IPS-NIHi11 (cell line): ENCODE results near the gene PEA15.

ENCODE experiments used
- DNase-seq: peaks from one replicate; pipeline ENCODE4 v3.0.0; 2012; ENCODE audit warnings: mixed read lengths, low spot score

Gene PEA15

GRCh38 chr1:160239582-160240299, 34.6 kb downstream of the PEA15 start:
- no peak for DNase-seq

DNA sequence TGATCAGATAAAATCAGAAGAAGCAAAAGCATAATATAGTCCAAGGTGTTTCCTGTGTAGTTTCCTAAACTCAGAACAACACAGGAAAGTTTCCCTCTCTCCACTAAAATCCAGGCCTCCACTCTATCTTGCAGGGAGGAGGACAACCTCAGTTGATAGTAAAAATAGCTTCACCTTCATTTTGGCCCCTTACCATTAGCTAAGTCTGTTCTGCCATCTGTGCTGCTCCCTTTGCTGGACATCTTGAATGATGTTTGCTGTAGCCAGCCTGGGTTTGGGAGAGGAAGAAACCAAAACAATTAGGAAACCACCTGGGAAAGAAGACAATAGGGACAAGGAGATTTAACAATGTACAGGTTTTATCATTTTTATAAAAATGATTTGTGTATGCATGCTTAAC, 38.6 kb downstream of the PEA15 start:
- DNase-seq, result no peak

DNA sequence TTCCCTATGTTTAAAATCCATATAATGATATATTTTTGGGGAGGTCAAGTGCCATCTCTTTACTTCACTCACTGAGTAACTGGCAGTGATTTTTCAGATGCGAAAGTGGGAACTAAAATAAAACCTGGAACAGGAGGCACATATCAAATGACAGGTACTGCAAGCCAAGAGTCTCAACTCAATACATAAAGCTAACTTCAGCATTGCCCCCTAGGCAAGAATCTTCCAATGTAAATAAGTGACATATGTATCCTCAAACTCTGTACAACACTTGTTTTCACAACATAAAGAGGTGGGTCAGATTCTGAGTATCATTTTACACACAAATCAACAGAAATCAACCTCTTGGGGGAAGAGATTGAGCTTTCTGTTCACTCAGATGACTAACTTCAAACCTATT, 39.0 kb downstream of the PEA15 start:
- no peak for DNase-seq

- no peak for DNase-seq
Measured at GRCh38 chr1:160245434-160245833, 40.2 kb downstream of the PEA15 start.

DNA sequence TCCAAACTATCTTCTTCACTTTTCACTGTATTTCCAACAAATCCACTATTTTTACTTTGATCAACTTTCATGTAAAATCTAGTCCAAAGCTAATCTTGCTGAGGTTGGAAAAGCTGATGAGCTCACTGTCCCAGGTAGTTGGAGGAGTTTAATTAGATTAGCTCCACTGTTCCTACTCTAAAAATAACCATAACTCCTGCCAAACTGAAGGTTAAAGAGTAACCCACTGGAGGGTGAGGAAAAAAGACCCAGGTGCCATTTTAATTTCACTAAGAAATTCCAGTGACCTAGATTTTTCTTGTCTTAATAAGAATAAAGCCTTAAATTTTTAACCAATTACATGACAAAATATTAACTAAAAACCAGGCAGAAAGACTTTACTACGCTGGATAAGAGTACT, 41.9 kb downstream of the PEA15 start:
- no peak for DNase-seq

- DNase-seq, result no peak
Measured at GRCh38 chr1:160251011-160251410, 45.8 kb downstream of the PEA15 start.

GRCh38 chr1:160251687-160252526, 46.7 kb downstream of the PEA15 start:
- peak; percentile 71 for DNase-seq

DNA sequence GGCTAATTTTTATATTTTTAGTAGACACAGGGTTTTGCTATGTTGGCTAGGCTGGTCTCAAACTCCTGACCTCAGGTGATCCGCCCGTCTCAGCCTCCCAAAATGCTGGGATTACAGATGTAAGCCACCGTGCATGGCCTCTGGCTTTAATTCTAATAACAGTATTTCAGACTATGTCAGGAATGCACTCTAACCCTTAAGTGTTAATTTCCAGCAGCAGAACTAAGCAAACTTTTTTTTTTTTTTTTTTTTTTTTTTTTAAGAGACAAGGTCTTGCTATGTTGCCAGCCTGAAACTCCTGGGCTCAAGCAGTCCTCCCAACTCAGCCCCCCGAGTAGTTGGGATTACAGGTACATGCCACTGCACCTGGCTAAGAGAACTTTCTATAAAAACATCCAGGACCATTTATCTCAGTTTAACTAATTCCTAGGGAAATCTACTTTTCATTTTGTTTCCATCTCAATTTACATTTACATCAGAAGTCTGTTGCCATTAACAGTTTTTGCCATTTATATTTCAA, 50.7 kb downstream of the PEA15 start:
- DNase-seq, result no peak

DNA sequence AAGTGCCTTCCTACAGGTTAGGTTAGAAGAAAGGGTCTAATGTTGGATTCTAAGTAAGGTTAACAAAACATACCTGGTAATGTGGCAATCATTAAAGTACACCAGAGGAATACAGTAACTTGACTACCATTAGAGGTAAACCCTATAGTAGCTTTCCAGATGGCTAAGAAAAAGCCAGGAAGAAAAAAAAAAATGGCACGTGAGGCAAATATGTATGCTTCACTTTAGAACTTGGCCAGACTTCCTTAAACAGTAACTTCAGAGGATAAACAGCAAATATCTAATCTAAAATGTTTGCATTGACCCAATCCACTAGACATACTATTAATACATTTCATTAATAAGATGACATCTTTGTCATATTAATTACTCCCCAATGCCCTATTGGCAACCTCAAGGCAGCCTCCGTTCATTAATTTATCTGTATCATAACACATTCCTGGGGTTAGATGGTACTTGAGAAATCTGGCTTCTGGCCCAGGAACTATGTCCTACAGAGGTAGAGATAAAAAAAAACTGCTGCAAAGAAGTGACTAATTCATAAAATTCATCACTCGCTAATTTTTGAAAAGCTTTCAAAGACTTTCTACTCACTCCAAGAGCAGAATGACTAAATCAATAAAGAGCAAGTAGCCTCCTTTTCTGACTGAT, 51.3 kb downstream of the PEA15 start:
- DNase-seq, result no peak

- no peak for DNase-seq
Measured at GRCh38 chr1:160257411-160258015, 52.3 kb downstream of the PEA15 start.

DNA sequence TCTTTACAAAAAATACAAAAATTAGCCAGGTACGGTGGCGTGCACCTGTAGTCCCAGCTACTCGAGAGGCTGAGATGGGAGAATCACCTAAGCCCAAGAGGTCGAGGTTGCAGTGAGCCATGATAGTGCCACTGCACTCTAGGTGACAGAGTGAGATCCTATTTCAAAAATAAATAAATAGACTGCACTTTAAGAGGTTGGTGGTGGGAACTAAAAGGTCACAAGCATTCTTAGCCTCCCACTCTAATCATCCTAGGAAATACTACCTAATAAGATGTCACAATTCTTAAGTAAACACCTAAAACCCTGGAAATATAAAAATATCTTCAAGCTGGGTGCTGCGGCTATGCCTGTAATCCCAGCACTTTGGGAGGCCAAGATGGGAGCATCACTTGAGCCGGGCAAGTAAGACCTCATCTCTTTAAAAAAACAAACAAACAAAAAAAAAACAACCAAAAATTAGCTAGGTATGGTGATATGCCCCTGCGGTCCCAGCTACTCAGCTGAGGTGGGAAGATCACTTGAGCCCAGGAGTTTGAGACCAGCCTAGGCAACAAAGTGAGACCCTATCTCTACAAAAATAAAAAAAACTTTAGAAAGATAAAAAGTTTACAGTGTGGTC, 53.1 kb downstream of the PEA15 start:
- no peak for DNase-seq

DNA sequence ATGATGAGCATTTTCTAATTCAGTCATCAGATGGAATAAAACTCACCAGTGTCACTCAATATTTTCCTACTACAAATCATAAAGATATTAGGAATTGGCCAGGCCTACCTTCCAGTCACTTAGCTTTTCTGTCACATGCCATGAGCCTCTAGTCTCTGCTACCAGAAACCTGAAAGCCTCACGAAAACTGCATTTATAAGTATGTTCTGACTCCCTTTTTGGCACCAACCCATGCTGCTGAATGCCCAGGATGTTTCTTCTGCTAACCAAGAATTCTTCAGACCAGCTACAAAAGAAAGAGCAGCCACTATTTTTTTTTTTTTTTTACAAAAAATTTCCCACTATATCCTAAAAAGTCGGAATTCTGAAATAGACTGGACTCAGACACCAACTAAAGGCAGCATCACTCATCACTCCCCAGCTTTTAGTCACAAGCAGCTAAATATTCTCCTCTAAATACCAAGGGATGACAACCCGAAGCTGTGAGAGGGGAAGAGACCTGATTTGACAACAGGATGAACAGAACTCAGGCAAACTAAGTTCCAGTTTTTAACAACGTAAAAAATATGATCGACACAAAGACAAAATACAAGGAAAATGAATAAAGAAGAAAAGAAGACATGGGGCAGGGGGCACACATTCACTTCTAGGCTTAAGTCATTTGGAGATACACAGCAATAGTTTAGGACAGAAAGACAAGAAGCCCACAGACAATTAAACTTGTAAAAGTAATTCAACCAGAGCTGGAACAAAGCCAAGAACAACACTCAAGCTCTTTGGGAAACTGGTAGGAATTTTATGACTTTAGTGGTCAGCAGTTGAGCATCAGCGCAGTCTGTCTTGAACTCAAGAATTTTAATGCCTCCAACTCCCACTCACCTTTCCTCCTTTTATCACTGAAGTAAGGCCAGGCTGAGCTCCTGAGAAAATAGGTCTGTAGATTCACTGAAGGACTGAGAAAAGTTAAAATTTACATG, 55.5 kb downstream of the PEA15 start:
- no peak for DNase-seq

- peak; percentile 24 for DNase-seq
Measured at GRCh38 chr1:160261556-160261892, 56.3 kb downstream of the PEA15 start.

GRCh38 chr1:160261893-160262794, 57.0 kb downstream of the PEA15 start, which contains the start of gene DCAF8:
Gene DCAF8, minus strand, starts transcription at chr1:160262549. Its CDS starts 18,541 bp downstream, at chr1:160244008.
- DNase-seq, result peak; percentile 97

DNA sequence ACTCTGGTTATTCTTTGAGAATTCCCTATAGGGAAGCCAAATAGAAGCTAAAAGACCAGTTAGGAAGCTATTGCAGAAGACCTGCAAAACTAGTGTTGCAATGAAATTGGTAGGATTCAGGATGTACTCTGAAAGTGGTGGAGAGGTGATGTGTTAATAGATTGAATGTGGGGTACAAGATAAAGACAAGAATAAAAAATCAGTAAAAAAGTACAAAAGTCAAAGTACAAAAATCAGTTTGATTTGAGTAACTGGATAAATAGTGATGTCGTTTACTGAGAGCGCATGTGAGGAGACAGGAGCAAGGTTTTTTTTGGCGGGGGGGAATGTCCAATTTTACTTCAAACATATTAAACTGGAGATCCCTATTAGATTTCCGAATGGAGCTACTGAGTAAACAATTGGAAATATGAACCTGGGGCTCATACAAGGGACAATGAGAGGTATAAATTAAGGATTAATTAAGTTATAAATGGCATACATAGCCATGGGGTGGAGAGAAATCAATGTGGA, 59.7 kb downstream of the PEA15 start:
- DNase-seq, result no peak
